HG02588 (cell line): ENCODE data around the gene MROH9.

ENCODE experiments used
- ATAC-seq: cut with Tn5 transposase; IDR thresholded peaks from one replicate; pipeline ENCODE4 v1.9.1; 2021; ENCODE audit warnings: mild to moderate bottlenecking, moderate library complexity; ENCODE audit not compliant: unreplicated experiment

MROH9 gene

DNA sequence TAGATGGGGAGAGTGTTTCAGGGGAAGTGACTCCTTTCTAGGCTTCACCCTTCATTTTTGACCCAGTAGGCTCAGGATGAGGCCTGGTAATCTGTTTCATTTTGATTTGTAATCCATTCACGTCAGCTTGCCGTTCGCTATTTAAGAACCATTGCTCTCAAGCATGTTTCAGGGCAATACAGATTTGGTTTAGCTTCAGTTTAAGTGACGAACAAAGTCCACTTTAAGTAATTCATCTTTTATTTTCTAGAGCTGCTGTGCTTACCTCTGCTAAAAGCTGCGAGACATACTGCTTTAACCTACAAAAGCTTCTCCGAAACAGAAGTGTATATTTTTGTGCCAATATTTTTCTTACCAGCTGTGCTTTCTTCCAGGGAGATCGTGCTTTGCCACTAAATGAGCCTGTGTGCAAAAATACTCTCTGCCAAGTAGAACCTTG lies 146.4 kb downstream of the MROH9 start:
- no peak for ATAC-seq

DNA sequence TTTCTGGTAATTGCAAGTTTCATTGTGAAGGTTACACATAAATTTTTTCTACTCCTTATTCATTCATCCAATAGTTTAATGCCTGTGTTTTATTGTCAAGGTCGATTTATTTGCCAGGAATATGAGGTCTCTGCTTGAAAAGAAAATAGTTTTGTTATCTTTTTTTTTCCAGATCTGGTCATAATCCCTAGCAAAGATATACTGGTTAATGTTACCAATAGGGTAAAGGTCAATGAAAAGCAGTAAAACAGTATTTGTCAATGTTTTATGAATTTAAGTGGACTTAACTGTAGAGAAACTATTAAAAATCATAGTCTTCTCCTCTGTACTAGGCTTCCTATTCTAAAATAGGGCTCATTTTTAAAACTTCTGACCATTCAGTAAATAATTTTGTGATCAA lies 147.3 kb downstream of the MROH9 start:
- no peak for ATAC-seq

DNA sequence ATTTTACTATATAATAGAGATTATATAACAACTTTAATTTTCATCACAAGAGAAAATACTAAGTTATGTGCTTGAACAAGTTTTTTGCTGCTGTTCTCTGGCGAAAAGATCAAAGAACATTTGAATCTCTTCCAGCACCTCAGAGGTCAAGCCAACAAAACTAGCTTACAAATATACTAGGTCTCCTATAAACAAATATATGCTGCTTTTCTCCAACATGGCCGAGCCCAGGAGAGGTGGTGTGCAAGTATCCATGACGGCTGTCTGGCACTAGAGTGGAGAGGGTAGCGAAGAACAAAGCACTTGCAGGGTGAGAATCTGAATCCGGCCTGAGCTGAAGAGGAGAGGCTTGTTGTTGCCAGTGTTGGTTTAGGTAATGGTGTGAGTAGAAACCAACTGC lies 147.9 kb downstream of the MROH9 start:
- ATAC-seq = no peak

DNA sequence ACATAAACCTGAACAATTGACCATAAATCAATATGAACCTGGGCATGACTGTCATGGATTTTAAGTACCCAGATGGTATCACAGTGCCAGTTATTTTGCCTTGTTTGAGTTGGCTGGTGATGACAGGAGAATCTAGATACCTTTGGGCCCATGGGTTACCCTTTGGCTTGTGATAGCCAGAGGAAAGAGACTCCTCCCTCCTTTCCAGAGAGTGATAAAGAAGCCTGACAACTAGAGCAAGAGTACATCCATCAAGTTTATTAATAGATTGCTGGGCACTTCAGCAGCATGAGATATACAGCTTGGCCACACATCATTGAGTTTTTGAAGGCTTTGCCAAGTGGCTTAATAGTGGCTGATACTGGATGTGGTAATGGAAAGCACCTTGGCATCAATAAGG lies 148.8 kb downstream of the MROH9 start:
- no peak for ATAC-seq

DNA sequence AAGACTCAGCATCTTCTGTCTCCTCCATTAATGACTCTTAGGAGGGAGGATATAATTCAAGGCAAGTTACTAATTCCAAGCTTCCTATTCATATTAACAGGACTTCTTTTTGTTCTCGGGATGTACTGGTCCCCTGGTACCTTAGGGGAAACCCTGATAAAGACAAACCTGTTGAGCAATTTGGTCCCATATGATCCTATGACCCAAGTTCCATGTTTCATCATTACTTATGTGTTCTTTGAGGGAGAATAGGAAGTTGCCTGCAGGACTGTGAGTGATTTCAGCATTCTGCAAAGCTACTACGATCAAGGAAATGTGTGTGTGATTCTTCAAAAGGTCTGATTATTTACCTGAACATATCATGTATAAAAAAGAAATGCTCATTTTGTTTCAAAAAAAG lies 149.5 kb downstream of the MROH9 start:
- ATAC-seq = no peak

DNA sequence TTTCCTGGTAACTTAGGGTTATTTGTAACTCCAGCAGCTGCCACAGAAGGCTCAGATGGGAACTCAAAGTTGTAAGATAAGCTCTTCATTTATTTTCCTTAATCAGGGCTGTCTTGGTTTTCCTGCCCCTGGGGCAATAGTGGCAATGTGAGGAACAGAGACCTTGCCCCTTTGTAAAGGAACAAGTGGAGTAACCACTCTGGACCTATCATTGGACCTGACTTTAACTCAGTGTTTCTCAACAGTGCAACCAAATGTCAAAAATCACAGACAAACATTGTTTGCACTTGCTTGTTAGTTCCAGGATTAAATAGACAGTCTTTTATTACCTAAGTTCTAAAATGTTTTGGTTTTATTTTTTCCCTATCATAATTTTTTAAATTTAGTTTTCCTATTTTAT lies 152.6 kb downstream of the MROH9 start:
- ATAC-seq = no peak

DNA sequence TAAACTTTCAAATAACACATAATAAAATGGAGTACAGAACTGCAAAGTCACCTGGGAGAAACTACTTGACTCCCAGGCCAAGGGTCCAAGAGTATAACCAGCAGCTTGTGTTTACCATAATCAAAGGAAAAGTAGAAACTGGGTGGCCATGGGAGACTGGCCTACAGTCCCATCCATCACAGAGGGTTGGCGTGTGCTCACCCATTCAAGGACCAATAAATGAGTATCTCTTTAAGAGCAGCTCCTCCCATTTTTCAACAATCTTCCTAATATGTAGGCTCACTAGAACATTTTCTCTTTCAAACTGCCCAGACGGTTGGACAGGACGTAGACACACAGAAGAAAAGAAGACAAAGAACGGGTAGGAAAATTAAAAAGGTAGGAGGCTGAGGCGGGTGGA lies 155.3 kb downstream of the MROH9 start, which contains the start of gene FMO3:
Gene FMO3 (plus strand): TSS at position 302 of the 400 bp plus-strand sequence. CDS start 1,754 bp downstream, outside the sequence.
- no peak for ATAC-seq

DNA sequence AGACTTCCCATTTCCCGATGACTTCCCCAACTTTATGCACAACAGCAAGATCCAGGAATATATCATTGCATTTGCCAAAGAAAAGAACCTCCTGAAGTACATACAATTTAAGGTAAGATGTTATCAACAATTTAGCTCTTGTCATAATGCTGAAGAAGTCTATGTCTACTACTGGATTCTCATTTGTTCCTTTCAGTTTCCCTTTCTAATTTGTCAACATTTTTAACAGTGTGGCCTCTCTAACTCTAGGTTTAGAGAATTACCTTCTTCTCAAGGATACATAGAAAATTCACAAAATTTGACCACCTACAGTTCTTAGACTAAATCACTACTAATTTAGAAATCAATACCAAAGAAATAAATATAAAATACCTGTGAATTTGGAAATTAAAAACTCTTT lies 168.5 kb downstream of the MROH9 start:
- no peak for ATAC-seq

DNA sequence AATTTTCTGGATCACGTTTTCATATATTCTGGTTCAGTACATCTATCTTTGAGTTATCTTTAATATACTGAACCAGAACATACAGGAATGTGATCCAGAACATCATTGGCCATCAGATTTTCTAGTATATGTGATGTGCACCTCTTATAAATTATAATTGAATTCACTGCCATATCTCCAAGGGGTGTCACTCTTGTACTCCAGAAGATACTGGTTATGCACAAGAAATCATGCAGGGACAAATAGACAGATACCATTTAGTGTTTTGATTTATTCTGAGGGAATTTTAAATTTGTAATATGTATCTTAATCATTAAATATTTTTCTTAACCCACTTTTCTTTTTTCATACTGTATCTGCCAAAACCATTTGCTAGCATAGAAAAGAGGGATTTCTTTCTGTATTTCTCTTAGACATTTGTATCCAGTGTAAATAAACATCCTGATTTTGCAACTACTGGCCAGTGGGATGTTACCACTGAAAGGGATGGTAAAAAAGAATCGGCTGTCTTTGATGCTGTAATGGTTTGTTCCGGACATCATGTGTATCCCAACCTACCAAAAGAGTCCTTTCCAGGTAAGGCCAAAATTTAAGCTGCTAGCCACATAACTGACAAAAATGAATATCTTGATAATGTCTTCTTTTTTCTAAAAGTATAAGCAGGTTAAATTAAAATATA lies 172.1 kb downstream of the MROH9 start:
- ATAC-seq = no peak

DNA sequence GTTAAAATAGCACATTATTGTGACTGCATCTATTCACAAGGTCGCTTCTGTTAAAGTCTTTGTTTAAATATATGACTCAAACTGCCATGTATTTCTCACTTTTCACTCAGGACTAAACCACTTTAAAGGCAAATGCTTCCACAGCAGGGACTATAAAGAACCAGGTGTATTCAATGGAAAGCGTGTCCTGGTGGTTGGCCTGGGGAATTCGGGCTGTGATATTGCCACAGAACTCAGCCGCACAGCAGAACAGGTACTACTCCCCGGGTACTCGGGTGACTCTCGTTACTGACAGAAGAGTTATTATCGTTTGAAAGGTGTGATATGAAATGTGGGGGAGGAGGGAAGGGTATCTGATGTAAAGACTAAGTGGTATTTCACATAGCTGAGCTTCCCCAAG lies 172.6 kb downstream of the MROH9 start:
- no peak for ATAC-seq

DNA sequence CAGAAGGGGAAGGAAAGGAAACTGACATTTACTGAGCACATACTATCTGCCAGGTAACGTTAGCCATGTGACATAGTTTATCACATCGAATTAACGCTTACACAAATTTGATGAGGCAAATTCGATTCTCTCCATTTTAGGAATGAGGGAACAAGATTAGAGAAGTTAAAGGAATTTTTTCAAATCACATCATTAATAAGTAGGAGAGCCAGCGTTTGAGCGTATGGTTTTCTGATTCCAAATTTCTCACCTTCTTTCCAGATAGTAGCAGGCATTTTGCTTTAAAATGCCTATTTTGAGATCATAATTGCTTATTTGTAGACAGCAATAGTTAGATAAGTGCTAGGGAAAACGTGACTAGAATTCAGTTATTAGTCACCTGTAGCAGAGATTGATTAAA lies 174.6 kb downstream of the MROH9 start:
- ATAC-seq = no peak

DNA sequence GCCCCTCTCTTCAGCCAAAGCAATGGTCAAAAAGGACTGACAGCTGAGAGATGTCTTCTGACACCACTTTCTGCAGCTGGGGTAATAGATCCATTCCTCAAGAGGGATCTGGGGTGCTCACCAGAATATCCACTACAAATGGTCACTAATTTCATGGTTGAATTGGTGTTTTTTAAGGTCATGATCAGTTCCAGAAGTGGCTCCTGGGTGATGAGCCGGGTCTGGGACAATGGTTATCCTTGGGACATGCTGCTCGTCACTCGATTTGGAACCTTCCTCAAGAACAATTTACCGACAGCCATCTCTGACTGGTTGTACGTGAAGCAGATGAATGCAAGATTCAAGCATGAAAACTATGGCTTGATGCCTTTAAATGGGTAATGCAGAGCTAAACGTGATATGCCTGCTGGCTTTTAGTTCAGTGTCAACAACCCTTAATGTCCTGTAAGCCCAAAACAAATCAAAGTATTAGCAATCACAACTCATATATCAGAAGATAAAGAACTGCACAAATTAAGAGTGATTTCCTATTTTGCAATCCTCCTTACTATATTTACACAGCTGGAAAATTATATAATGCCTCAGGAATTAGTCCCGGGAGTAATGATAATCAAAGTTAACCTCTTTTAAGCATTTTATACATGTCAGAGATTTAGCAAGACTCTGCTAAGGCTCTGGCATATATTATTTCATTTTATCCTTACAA lies 175.4 kb downstream of the MROH9 start:
- ATAC-seq = no peak

DNA sequence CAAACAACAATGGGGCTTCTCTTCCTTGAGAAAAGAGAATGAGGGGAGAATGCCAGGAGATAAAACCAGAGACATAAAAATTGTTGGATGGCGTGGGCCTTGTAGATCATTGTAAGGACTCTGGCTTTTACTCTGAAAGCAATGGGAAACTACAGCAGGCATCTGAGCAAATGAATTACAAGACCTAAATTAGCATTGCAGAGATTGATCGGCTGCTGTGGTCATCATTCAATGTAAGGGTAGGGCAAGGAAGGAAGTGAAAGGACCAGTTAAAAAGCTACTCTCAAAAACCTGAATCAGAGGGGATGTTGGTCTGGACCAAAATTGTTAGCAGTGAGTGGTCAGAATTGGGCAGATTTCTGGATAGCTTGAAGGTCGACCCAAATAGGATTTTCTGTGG lies 176.8 kb downstream of the MROH9 start:
- ATAC-seq = no peak

DNA sequence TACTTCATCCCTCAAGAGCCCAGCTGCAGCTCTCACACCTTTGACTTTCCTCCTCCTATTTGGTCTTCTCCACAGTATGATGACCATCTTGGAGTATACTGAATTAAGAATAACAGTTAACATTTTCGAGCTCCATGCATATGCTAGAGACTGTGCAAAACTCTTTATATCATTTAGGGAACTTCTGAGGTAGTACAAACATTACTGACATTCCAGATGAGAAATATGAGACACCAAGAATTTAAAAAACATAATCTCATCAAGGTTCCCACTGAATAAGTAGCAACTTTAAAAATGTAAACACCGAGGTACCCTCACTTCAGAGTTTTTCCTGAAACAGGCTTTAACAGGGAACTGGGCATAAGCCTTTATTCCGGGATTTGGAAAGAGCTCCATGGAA lies 178.0 kb downstream of the MROH9 start:
- no peak for ATAC-seq
